K562 (cell line): ENCODE measurements around the gene UTP14C. TPM values are rescaled to one million over a fixed set of nuclear protein-coding genes. Genes with fewer than 3 reads are reported as not detected.

Experiments
- ASH1L ChIP-seq: fragments of 450-650 bp; IDR thresholded peaks from 2 replicates; pipeline ENCODE4 v1.6.1; 2018; ENCODE audit warnings: borderline replicate concordance, mild to moderate bottlenecking, low read depth; ENCODE audit not compliant: partially characterized antibody
- CBX3 ChIP-seq, 2 experiments: IDR thresholded peaks; 1 replicate in 1 of 2; 2 replicates in 1 of 2; pipeline ENCODE4 v1.6.1; 2012; ENCODE audit warnings: inconsistent platforms in 2 of 2, low read length in 2 of 2, borderline replicate concordance in 1 of 2, control low read depth in 1 of 2
- ESRRB ChIP-seq: fragments of 250-450 bp; sonication (Bioruptor Pico); IDR thresholded peaks from 2 replicates; pipeline ENCODE4 v1.5.0; 2020; ENCODE audit warnings: mild to moderate bottlenecking, moderate library complexity, borderline replicate concordance
- GTF2F1 ChIP-seq: IDR thresholded peaks from 2 replicates; pipeline ENCODE4 v1.6.1; 2011; ENCODE audit warnings: low read depth, low read length, improper control_type of control experiment
- NBN ChIP-seq: fragments of 450-650 bp; IDR thresholded peaks from 2 replicates; pipeline ENCODE4 v1.6.1; 2016; ENCODE audit warnings: low read depth, mild to moderate bottlenecking
- NR2C1 ChIP-seq, 2 experiments: fragments of 450-650 bp; IDR thresholded peaks; 2 replicates each; pipeline ENCODE4 v1.6.1; 2017; ENCODE audit warnings: mild to moderate bottlenecking in 2 of 2, antibody characterized with exemption in 1 of 2, inconsistent platforms in 1 of 2, missing compliant biosample characterization in 1 of 2, missing genetic modification characterization in 1 of 2
- NR2C2 ChIP-seq, 2 experiments: fragments of 200-800 bp in 1 of 2; sonication (Bioruptor generic) in 1 of 2; sonication (generic) in 1 of 2; formaldehyde crosslinking in 1 of 2; IDR thresholded peaks; 2 replicates each; pipeline versions ENCODE4 v1.6.1 to v1.8.0; 2016 to 2022; ENCODE audit warnings: mild to moderate bottlenecking in 1 of 2, missing compliant biosample characterization in 1 of 2, missing genetic modification characterization in 1 of 2, missing genetic modification reagents in 1 of 2
- POLR2A ChIP-seq: fragments of 450-650 bp; conservative IDR thresholded peaks from 2 replicates; pipeline ENCODE4 v1.6.1; 2016
- POLR2H ChIP-seq: IDR thresholded peaks from 2 replicates; pipeline ENCODE4 v1.6.1; 2016; ENCODE audit warnings: missing genetic modification characterization, low read depth, mild to moderate bottlenecking, control low read depth, missing compliant biosample characterization, moderate library complexity
- PTTG1 ChIP-seq: fragments of 450-650 bp; IDR thresholded peaks from 2 replicates; pipeline ENCODE4 v1.6.1; 2016; ENCODE audit warnings: low read depth, mild to moderate bottlenecking, missing genetic modification characterization, missing compliant biosample characterization
- RB1 ChIP-seq: fragments of 450-650 bp; IDR thresholded peaks from 2 replicates; pipeline ENCODE4 v1.6.1; 2017; ENCODE audit warnings: low read depth, mild to moderate bottlenecking
- RNF2 ChIP-seq: sonication (generic); IDR thresholded peaks from 2 replicates; pipeline ENCODE4 v1.6.1; 2016
- SAP30 ChIP-seq: fragments of 200-600 bp; sonication (generic); IDR thresholded peaks from 2 replicates; pipeline ENCODE4 v1.6.1; 2012; ENCODE audit warnings: borderline replicate concordance, low read depth, mild to moderate bottlenecking, moderate library complexity, low read length, control low read depth, inconsistent platforms; ENCODE audit not compliant: insufficient read depth, poor library complexity, severe bottlenecking
- ZNF165 ChIP-seq: fragments of 250-450 bp; sonication (Bioruptor Pico); IDR thresholded peaks from 2 replicates; pipeline ENCODE4 v1.4.0; 2020; ENCODE audit warnings: borderline replicate concordance
- ZNF41 ChIP-seq: fragments of 250-450 bp; sonication (Bioruptor Pico); conservative IDR thresholded peaks from 2 replicates; pipeline ENCODE4 v1.4.0; 2020; ENCODE audit warnings: mild to moderate bottlenecking
- polyA plus RNA-seq, 8 experiments: library from polyadenylated mRNA; depleted of rRNA in 4 of 8; stranded (reverse) in 5 of 8; unstranded in 3 of 8; fragments of >200 nt; fragmentation: Nextera tagmentation in 2 of 8; fragmentation: Illumina TruSeq in 1 of 8; extraction: Ambion mirVana in 2 of 8; extraction: Trizol in 1 of 8; gene quantifications; 2 replicates each; pipeline versions ENCODE4 v1.2.1 to v1.2.3, GENCODE V29; 2011 to 2014; ENCODE audit warnings: inconsistent platforms in 1 of 8, missing spikeins in 1 of 8
- total RNA-seq, 7 experiments: library from RNA; depleted of rRNA in 6 of 7; stranded (reverse); fragments of >200 nt in 6 of 7; fragmentation: Illumina TruSeq in 2 of 7; extraction: Trizol in 2 of 7; gene quantifications; 2 replicates each; pipeline versions ENCODE4 v1.2.1 to v1.2.3, GENCODE V29; 2011 to 2021; ENCODE audit warnings: low replicate concordance in 1 of 7
- TF ChIP-seq, protein P1 (sequence below): fragments of 250-450 bp; sonication (Bioruptor Pico); IDR thresholded peaks from 2 replicates; pipeline ENCODE4 v1.5.0; 2022; ENCODE audit warnings: mild to moderate bottlenecking
- TF ChIP-seq, protein P2 (sequence below), 2 experiments: fragments of 450-650 bp; IDR thresholded peaks; 2 replicates each; pipeline ENCODE4 v1.6.1; 2018; ENCODE audit warnings: mild to moderate bottlenecking in 2 of 2, low read depth in 1 of 2; ENCODE audit not compliant: partially characterized antibody in 2 of 2
- TF ChIP-seq, protein P3 (sequence below): fragments of 250-450 bp; sonication (Bioruptor Pico); IDR thresholded peaks from 2 replicates; pipeline ENCODE4 v1.8.0; 2021; ENCODE audit warnings: moderate library complexity, mild to moderate bottlenecking, inconsistent platforms
- TF ChIP-seq, protein P4 (sequence below): IDR thresholded peaks from 2 replicates; pipeline ENCODE4 v1.6.1; 2016; ENCODE audit warnings: missing genetic modification characterization, missing compliant biosample characterization

The UTP14C gene
- total and polyA plus RNA-seq, 9 of the 15 experiments (the other 6 are each of a cell fraction or from before 2014, with no cell fraction given) = 3.4 to 10.3 (median 6.0) TPM

DNA sequence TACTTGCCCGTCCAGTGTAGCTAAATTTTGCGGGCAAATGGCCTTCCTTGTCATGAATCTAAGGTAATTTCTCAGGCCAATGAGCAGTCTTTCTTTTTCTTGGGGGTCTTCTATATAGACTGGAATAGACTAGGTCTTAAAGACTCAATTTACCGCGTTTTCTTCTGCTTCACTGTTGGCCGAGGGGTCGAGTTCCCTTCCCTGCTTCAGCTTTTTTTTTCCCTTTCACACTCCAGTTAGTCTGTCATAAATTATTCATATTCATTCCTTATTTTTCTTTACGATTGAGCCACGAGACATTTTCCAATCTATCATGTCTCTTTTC is 12.0 kb upstream of the UTP14C start (continued):
- TF ChIP-seq NR2C1 (IDR thresholded peaks at IDR 0.05) (peak; percentile 27), NR2C1 (tag; IDR thresholded peaks at IDR 0.05) (no peak), PTTG1 (tag) (no peak), RNF2 (no peak), GTF2F1 (no peak), CBX3 (IDR thresholded peaks at IDR 0.05; ENCODE audit: borderline replicate concordance in 1 of 2, low read length in 2 of 2) (no peak), ASH1L (peak; percentile 3), NR2C2 (CRISPR knock-in tag; IDR thresholded peaks at IDR 0.05) (no peak), NR2C2 (tag; IDR thresholded peaks at IDR 0.05) (peak; percentile 88), ZNF165 (CRISPR knock-in tag) (no peak), SAP30 (no peak), RB1 (no peak), NBN (0 out of 2 replicates have a peak, but pooled peaks have one; percentile 17), POLR2A (peak; percentile 1; the same call in 1 of the 2 replicates), POLR2H (tag) (no peak), ZNF41 (CRISPR knock-in tag) (no peak), ESRRB (no peak)
- TF ChIP-seq, protein P1, sequence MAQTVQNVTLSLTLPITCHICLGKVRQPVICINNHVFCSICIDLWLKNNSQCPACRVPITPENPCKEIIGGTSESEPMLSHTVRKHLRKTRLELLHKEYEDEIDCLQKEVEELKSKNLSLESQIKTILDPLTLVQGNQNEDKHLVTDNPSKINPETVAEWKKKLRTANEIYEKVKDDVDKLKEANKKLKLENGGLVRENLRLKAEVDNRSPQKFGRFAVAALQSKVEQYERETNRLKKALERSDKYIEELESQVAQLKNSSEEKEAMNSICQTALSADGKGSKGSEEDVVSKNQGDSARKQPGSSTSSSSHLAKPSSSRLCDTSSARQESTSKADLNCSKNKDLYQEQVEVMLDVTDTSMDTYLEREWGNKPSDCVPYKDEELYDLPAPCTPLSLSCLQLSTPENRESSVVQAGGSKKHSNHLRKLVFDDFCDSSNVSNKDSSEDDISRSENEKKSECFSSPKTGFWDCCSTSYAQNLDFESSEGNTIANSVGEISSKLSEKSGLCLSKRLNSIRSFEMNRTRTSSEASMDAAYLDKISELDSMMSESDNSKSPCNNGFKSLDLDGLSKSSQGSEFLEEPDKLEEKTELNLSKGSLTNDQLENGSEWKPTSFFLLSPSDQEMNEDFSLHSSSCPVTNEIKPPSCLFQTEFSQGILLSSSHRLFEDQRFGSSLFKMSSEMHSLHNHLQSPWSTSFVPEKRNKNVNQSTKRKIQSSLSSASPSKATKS (CRISPR knock-in tag) = no peak
- TF ChIP-seq, protein P2, sequence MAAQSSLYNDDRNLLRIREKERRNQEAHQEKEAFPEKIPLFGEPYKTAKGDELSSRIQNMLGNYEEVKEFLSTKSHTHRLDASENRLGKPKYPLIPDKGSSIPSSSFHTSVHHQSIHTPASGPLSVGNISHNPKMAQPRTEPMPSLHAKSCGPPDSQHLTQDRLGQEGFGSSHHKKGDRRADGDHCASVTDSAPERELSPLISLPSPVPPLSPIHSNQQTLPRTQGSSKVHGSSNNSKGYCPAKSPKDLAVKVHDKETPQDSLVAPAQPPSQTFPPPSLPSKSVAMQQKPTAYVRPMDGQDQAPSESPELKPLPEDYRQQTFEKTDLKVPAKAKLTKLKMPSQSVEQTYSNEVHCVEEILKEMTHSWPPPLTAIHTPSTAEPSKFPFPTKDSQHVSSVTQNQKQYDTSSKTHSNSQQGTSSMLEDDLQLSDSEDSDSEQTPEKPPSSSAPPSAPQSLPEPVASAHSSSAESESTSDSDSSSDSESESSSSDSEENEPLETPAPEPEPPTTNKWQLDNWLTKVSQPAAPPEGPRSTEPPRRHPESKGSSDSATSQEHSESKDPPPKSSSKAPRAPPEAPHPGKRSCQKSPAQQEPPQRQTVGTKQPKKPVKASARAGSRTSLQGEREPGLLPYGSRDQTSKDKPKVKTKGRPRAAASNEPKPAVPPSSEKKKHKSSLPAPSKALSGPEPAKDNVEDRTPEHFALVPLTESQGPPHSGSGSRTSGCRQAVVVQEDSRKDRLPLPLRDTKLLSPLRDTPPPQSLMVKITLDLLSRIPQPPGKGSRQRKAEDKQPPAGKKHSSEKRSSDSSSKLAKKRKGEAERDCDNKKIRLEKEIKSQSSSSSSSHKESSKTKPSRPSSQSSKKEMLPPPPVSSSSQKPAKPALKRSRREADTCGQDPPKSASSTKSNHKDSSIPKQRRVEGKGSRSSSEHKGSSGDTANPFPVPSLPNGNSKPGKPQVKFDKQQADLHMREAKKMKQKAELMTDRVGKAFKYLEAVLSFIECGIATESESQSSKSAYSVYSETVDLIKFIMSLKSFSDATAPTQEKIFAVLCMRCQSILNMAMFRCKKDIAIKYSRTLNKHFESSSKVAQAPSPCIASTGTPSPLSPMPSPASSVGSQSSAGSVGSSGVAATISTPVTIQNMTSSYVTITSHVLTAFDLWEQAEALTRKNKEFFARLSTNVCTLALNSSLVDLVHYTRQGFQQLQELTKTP (IDR thresholded peaks at IDR 0.05; ENCODE audit: low read depth in 1 of 2, partially characterized antibody in 2 of 2) = no peak
- TF ChIP-seq, protein P3, sequence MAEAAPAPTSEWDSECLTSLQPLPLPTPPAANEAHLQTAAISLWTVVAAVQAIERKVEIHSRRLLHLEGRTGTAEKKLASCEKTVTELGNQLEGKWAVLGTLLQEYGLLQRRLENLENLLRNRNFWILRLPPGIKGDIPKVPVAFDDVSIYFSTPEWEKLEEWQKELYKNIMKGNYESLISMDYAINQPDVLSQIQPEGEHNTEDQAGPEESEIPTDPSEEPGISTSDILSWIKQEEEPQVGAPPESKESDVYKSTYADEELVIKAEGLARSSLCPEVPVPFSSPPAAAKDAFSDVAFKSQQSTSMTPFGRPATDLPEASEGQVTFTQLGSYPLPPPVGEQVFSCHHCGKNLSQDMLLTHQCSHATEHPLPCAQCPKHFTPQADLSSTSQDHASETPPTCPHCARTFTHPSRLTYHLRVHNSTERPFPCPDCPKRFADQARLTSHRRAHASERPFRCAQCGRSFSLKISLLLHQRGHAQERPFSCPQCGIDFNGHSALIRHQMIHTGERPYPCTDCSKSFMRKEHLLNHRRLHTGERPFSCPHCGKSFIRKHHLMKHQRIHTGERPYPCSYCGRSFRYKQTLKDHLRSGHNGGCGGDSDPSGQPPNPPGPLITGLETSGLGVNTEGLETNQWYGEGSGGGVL (CRISPR knock-in tag) = no peak
- TF ChIP-seq, protein P4, sequence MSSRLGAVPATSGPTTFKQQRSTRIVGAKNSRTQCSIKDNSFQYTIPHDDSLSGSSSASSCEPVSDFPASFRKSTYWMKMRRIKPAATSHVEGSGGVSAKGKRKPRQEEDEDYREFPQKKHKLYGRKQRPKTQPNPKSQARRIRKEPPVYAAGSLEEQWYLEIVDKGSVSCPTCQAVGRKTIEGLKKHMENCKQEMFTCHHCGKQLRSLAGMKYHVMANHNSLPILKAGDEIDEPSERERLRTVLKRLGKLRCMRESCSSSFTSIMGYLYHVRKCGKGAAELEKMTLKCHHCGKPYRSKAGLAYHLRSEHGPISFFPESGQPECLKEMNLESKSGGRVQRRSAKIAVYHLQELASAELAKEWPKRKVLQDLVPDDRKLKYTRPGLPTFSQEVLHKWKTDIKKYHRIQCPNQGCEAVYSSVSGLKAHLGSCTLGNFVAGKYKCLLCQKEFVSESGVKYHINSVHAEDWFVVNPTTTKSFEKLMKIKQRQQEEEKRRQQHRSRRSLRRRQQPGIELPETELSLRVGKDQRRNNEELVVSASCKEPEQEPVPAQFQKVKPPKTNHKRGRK (tag) = no peak
